Activated naive CD4-positive, alpha-beta T cell treated with anti-CD3 and anti-CD28 coated beads, Interleukin-2, amount 50 U/mL, for 72 hours (primary cell): ENCODE results near the gene TLN1. TPM values are rescaled to one million over a fixed set of nuclear protein-coding genes. Genes with fewer than 3 reads are reported as not detected.
A peak's percentile ranks its signal among the peaks of the same experiment; 100 is the strongest.

ENCODE experiments used
- ATAC-seq, 2 donors: fragments of 150-1000 bp; cut with Tn5 transposase; 2 replicates each; pipeline ENCODE4 v1.10.0; 2021; ENCODE audit warnings: mild to moderate bottlenecking in 2 of 2, moderate library complexity in 2 of 2
- DNase-seq, 2 donors: peaks; one replicate each; pipeline ENCODE4 v3.0.0; 2021 to 2022; ENCODE audit warnings: low spot score in 2 of 2
- H3K27ac Mint-ChIP-seq, 2 donors: one replicate each; pipeline ENCODE4 v1.8.0; 2022; ENCODE audit warnings: mild to moderate bottlenecking in 2 of 2, mixed read lengths in 2 of 2
- H3K36me3 Mint-ChIP-seq, 2 donors: one replicate each; pipeline ENCODE4 v1.8.0; 2022; ENCODE audit warnings: mixed read lengths in 2 of 2
- H3K9me3 Mint-ChIP-seq, 2 donors: one replicate each; pipeline ENCODE4 v1.8.0; 2022; ENCODE audit warnings: mixed read lengths in 2 of 2
- total RNA-seq, 2 donors: library from RNA; stranded (reverse); gene quantifications; one replicate each; pipeline ENCODE4 v1.2.3, GENCODE V29; 2022

The TLN1 gene
- total RNA-seq, 2 donors from 2014 or later, result 234 to 334 TPM

- H3K9me3 Mint-ChIP-seq, result no peaks in the 10 kb centered on the region
- ATAC-seq (no peak), DNase-seq (no peak)
- peaks cover 25 to 33% of the 10 kb centered on the region in 2 donors for H3K36me3 Mint-ChIP-seq
- H3K27ac Mint-ChIP-seq, result no peak overlapping the region
Measured at GRCh38 chr9:35723908-35724307, 8.1 kb downstream of the TLN1 start.

GRCh38 chr9:35723426-35723825 is 8.6 kb downstream of the TLN1 start:
- DNase-seq (no peak), ATAC-seq (no peak)
- Mint-ChIP-seq H3K27ac (peak overlapping the region in 1 of 2 donors; percentile 25), H3K36me3 (peaks cover 25 to 34% of the 10 kb centered on the region in 2 donors), H3K9me3 (no peaks in the 10 kb centered on the region)

- DNase-seq (no peak), ATAC-seq (no peak)
- Mint-ChIP-seq H3K9me3 (no peaks in the 10 kb centered on the region), H3K36me3 (peaks cover 37 to 43% of the 10 kb centered on the region in 2 donors), H3K27ac (peak overlapping the region; percentile 53 to 69)
Measured at GRCh38 chr9:35719546-35719945, 12.4 kb downstream of the TLN1 start.

GRCh38 chr9:35718721-35719511 is 13.1 kb downstream of the TLN1 start:
- Mint-ChIP-seq H3K27ac (peak overlapping the region; percentile 53 to 69), H3K36me3 (peaks cover 37 to 44% of the 10 kb centered on the region in 2 donors), H3K9me3 (no peaks in the 10 kb centered on the region)
- DNase-seq, result no peak
- peak in 1 of 2 donors; percentile 44 for ATAC-seq

- no peak for ATAC-seq
Measured at GRCh38 chr9:35717132-35717870, 14.7 kb downstream of the TLN1 start.

GRCh38 chr9:35716230-35716629 is 15.8 kb downstream of the TLN1 start:
- Mint-ChIP-seq H3K27ac (peak overlapping the region in 1 of 2 donors; percentile 67), H3K9me3 (no peaks in the 10 kb centered on the region), H3K36me3 (peaks cover 36 to 37% of the 10 kb centered on the region in 2 donors)
- DNase-seq (no peak), ATAC-seq (no peak)

More at GRCh38 chr9:35717132-35717870, 14.7 kb downstream of the TLN1 start:
- Mint-ChIP-seq H3K27ac (no peak overlapping the region), H3K9me3 (no peaks in the 10 kb centered on the region), H3K36me3 (peaks cover 37 to 38% of the 10 kb centered on the region in 2 donors)
- DNase-seq, result no peak

- no peaks in the 10 kb centered on the region for H3K9me3 Mint-ChIP-seq
- peak overlapping the region; percentile 13 to 66 for H3K27ac Mint-ChIP-seq
- ATAC-seq, result no peak
- DNase-seq, result no peak
- H3K36me3 Mint-ChIP-seq, result peaks cover 46 to 47% of the 10 kb centered on the region in 2 donors
Measured at GRCh38 chr9:35714579-35715252, 17.3 kb downstream of the TLN1 start.

- DNase-seq (no peak), ATAC-seq (no peak)
- peak overlapping the region; percentile 29 to 66 for H3K27ac Mint-ChIP-seq
- no peaks in the 10 kb centered on the region for H3K9me3 Mint-ChIP-seq
- H3K36me3 Mint-ChIP-seq, result peaks cover 40 to 47% of the 10 kb centered on the region in 2 donors
Measured at GRCh38 chr9:35714123-35714522, 17.9 kb downstream of the TLN1 start.

GRCh38 chr9:35713578-35713977 is 18.4 kb downstream of the TLN1 start:
- Mint-ChIP-seq H3K36me3 (peaks cover 37 to 51% of the 10 kb centered on the region in 2 donors), H3K27ac (peak overlapping the region; percentile 66 to 83)

GRCh38 chr9:35712762-35713400 is 19.1 kb downstream of the TLN1 start:
- DNase-seq, result no peak
- Mint-ChIP-seq H3K9me3 (no peaks in the 10 kb centered on the region), H3K27ac (peak overlapping the region; percentile 66 to 83), H3K36me3 (peaks cover 34 to 54% of the 10 kb centered on the region in 2 donors)
- ATAC-seq, result no peak

More at GRCh38 chr9:35713578-35713977, 18.4 kb downstream of the TLN1 start:
- DNase-seq (no peak), ATAC-seq (no peak)
- H3K9me3 Mint-ChIP-seq, result no peaks in the 10 kb centered on the region

GRCh38 chr9:35711501-35712428 is 20.2 kb downstream of the TLN1 start:
- Mint-ChIP-seq H3K9me3 (no peaks in the 10 kb centered on the region), H3K27ac (peak overlapping the region; percentile 58 to 89), H3K36me3 (peaks cover 39 to 60% of the 10 kb centered on the region in 2 donors)
- no peak for DNase-seq
- peak; percentile 37 to 48 for ATAC-seq

GRCh38 chr9:35710818-35711500 is 21.0 kb downstream of the TLN1 start:
- Mint-ChIP-seq H3K27ac (peak overlapping the region in 1 of 2 donors; percentile 58), H3K9me3 (no peaks in the 10 kb centered on the region), H3K36me3 (peaks cover 39 to 56% of the 10 kb centered on the region in 2 donors)
- no peak for ATAC-seq
- no peak for DNase-seq

- DNase-seq (no peak), ATAC-seq (no peak)
- H3K27ac Mint-ChIP-seq, result peak overlapping the region in 1 of 2 donors; percentile 65
- H3K36me3 Mint-ChIP-seq, result peaks cover 35 to 42% of the 10 kb centered on the region in 2 donors
- no peaks in the 10 kb centered on the region for H3K9me3 Mint-ChIP-seq
Measured at GRCh38 chr9:35708146-35708545, 23.8 kb downstream of the TLN1 start.

GRCh38 chr9:35706951-35707350 is 25.0 kb downstream of the TLN1 start:
- Mint-ChIP-seq H3K27ac (peak overlapping the region; percentile 11 to 23), H3K36me3 (peaks cover 34 to 42% of the 10 kb centered on the region in 2 donors), H3K9me3 (no peaks in the 10 kb centered on the region)
- ATAC-seq, result no peak
- DNase-seq, result no peak

- no peak for DNase-seq
- ATAC-seq, result no peak
- Mint-ChIP-seq H3K9me3 (no peaks in the 10 kb centered on the region), H3K36me3 (peaks cover 24 to 34% of the 10 kb centered on the region in 2 donors), H3K27ac (no peak overlapping the region)
Measured at GRCh38 chr9:35705836-35706430, 26.1 kb downstream of the TLN1 start.
